AG20443 (cell line): ENCODE measurements around the gene ARHGAP27.

ENCODE experiments used
- DNase-seq: peaks from one replicate; pipeline ENCODE4 v3.0.0; 2012; ENCODE audit warnings: low spot score, mixed read lengths

The ARHGAP27 gene

GRCh38 chr17:45430006-45430737 lies 2.5 kb downstream of the ARHGAP27 start:
- peak; percentile 9 for DNase-seq

- peak; percentile 23 for DNase-seq
Measured at GRCh38 chr17:45429339-45430005, 3.2 kb downstream of the ARHGAP27 start.

GRCh38 chr17:45428931-45429338 lies 3.7 kb downstream of the ARHGAP27 start:
- DNase-seq: no peak

GRCh38 chr17:45428050-45428617 lies 4.5 kb downstream of the ARHGAP27 start:
- DNase-seq: peak; percentile 89

- DNase-seq: no peak
Measured at GRCh38 chr17:45427181-45427835, 5.4 kb downstream of the ARHGAP27 start.

- no peak for DNase-seq
Measured at GRCh38 chr17:45426561-45426960, 6.1 kb downstream of the ARHGAP27 start.

GRCh38 chr17:45425984-45426413 lies 6.7 kb downstream of the ARHGAP27 start:
- no peak for DNase-seq

GRCh38 chr17:45425125-45425983 lies 7.3 kb downstream of the ARHGAP27 start:
- DNase-seq: no peak

- no peak for DNase-seq
Measured at GRCh38 chr17:45424769-45425124, 7.9 kb downstream of the ARHGAP27 start.

GRCh38 chr17:45423975-45424335 lies 8.7 kb downstream of the ARHGAP27 start:
- DNase-seq: no peak

- no peak for DNase-seq
Measured at GRCh38 chr17:45423304-45423974, 9.2 kb downstream of the ARHGAP27 start.

- no peak for DNase-seq
Measured at GRCh38 chr17:45414990-45415881, 17.4 kb downstream of the ARHGAP27 start.

- DNase-seq: no peak
Measured at GRCh38 chr17:45413498-45413923, 19.2 kb downstream of the ARHGAP27 start.

GRCh38 chr17:45411348-45412105 lies 21.1 kb downstream of the ARHGAP27 start:
- DNase-seq: no peak

- no peak for DNase-seq
Measured at GRCh38 chr17:45410144-45411091, 22.3 kb downstream of the ARHGAP27 start.

GRCh38 chr17:45409659-45410076 lies 23.0 kb downstream of the ARHGAP27 start:
- no peak for DNase-seq

GRCh38 chr17:45408611-45409421 lies 23.9 kb downstream of the ARHGAP27 start:
- DNase-seq: no peak
